Gastroesophageal sphincter (tissue), 4 donors: ENCODE results near the gene IP6K2. TPM values are rescaled to one million over a fixed set of nuclear protein-coding genes. Genes with fewer than 3 reads are reported as not detected.
"Not testable (repeated sequence)": the region's sequence is repeated elsewhere in the genome, so short reads cannot be mapped to it uniquely, and the experiment has no call there.

Source experiments
- ATAC-seq: fragments of 150-250 bp; one replicate; pipeline ENCODE4 v1.9.1; 2016; ENCODE audit warnings: mild to moderate bottlenecking, moderate library complexity
- H3K27ac ChIP-seq, 4 donors: fragments of 200-600 bp; sonication (generic) in 3 of 4; 1 replicate in 3 of 4; 2 replicates in 1 of 4; pipeline ENCODE4 v1.5.1; 2016 to 2019
- H3K27me3 ChIP-seq: fragments of 200-600 bp; sonication (generic); one replicate; pipeline ENCODE4 v1.5.1; 2019
- H3K36me3 ChIP-seq, 2 donors: fragments of 200-600 bp; sonication (generic); one replicate each; pipeline ENCODE4 v1.5.1; 2019; ENCODE audit warnings: control low read depth in 1 of 2
- H3K4me1 ChIP-seq, 3 donors: fragments of 200-600 bp; sonication (generic); 1 replicate in 2 of 3; 2 replicates in 1 of 3; pipeline ENCODE4 v1.5.1; 2016 to 2019; ENCODE audit warnings: control low read depth in 2 of 3
- H3K4me3 ChIP-seq, 2 donors: fragments of 200-600 bp; sonication (generic); one replicate each; pipeline ENCODE4 v1.5.1; 2019; ENCODE audit warnings: mild to moderate bottlenecking in 1 of 2, moderate library complexity in 1 of 2
- H3K9me3 ChIP-seq, 3 donors: fragments of 200-600 bp; sonication (generic); one replicate each; pipeline ENCODE4 v1.5.1; 2017 to 2019; ENCODE audit warnings: control low read depth in 2 of 3
- EP300 ChIP-seq: sonication (generic); formaldehyde crosslinking; IDR thresholded peaks from one replicate; pipeline ENCODE4 v1.6.1; 2017; ENCODE audit warnings: antibody characterized with exemption, mild to moderate bottlenecking
- POLR2A ChIP-seq, 2 donors: fragments of 450-650 bp; IDR thresholded peaks; one replicate each; pipeline ENCODE4 v1.6.1; 2017; ENCODE audit warnings: antibody characterized with exemption in 2 of 2, mild to moderate bottlenecking in 2 of 2, moderate library complexity in 1 of 2
- POLR2AphosphoS5 ChIP-seq: sonication (generic); formaldehyde crosslinking; IDR thresholded peaks from one replicate; pipeline ENCODE4 v1.6.1; 2017; ENCODE audit warnings: antibody characterized with exemption
- WGBS, 2 donors: methylation state at CpG; one replicate each; pipeline ENCODE4 v1.1.5; 2018; ENCODE audit warnings: low coverage in 1 of 2; 5-methylcytosine and 5-hydroxymethylcytosine counted together
- total RNA-seq, 4 donors: library from RNA; depleted of rRNA; stranded (reverse); fragments of >200 nt; gene quantifications; one replicate each; pipeline ENCODE4 v1.1.0, GENCODE V29; 2016
- TF ChIP-seq, protein P1 (sequence below), 4 experiments: fragments of 200-600 bp in 2 of 4; fragments of 450-650 bp in 2 of 4; sonication (generic) in 1 of 4; IDR thresholded peaks; one replicate each; pipeline ENCODE4 v1.5.1; 2017 to 2019; ENCODE audit warnings: antibody characterized with exemption in 4 of 4, mild to moderate bottlenecking in 2 of 4, moderate library complexity in 2 of 4

IP6K2 gene
- total RNA-seq, 4 donors from 2014 or later = 44.5 to 52.8 (median 48.1) TPM

DNA sequence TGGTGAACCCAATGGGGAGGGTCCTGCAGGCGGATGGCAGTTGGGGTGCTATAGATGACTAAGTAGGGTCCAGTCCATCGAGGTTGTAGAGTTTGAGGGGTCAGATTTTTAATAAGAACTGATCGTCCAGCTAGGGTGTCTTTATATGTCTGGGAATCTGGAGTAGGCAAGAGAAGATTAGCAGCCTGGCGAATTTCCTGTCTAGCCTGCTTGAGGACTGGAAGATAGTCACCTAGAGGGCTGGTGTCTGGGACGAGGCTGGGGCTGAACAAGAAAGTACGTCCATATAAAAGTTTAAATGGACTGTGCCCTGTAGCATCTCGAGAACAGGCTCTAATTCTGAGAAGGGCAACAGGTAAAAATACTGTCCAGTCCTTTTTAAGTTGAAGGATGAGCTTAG is 6.7 kb upstream of the IP6K2 start:
- 50 to 85% methylated on average over 1 to 7 of the region's 7 CpGs for WGBS, 2 donors
- TF ChIP-seq POLR2AphosphoS5 = no peak
- no peak for TF ChIP-seq POLR2A (IDR thresholded peaks at IDR 0.05)
- TF ChIP-seq, protein P1, sequence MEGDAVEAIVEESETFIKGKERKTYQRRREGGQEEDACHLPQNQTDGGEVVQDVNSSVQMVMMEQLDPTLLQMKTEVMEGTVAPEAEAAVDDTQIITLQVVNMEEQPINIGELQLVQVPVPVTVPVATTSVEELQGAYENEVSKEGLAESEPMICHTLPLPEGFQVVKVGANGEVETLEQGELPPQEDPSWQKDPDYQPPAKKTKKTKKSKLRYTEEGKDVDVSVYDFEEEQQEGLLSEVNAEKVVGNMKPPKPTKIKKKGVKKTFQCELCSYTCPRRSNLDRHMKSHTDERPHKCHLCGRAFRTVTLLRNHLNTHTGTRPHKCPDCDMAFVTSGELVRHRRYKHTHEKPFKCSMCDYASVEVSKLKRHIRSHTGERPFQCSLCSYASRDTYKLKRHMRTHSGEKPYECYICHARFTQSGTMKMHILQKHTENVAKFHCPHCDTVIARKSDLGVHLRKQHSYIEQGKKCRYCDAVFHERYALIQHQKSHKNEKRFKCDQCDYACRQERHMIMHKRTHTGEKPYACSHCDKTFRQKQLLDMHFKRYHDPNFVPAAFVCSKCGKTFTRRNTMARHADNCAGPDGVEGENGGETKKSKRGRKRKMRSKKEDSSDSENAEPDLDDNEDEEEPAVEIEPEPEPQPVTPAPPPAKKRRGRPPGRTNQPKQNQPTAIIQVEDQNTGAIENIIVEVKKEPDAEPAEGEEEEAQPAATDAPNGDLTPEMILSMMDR (IDR thresholded peaks at IDR 0.05) = no peak
- TF ChIP-seq EP300 = no peak
- no peak overlapping the region for H3K27ac ChIP-seq
- H3K4me3 ChIP-seq = no peak overlapping the region
- no peaks in the 10 kb centered on the region for H3K27me3 ChIP-seq
- ATAC-seq = no peak
- no peaks in the 10 kb centered on the region for H3K9me3 ChIP-seq
- H3K36me3 ChIP-seq = no peaks in the 10 kb centered on the region
- H3K4me1 ChIP-seq = no peaks in the 10 kb centered on the region

DNA sequence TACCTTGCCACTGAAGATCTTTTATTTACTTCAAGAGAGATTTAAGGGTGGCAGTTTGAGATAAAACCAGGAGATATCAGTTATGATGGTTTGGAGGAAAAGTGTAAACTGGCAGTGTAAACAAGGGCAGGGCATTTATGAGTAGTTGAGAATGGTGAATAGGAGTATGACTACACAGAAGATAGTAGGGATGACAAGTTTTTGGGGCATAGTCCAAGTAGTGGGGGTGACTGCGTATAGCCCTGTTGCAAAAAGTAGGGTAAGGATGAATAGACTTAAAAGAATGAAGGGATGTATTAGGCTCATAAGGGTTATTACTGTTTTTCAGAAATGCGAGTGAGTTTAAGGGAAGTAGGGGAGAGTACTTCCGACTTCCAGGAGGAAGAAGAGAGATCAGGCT is 6.3 kb upstream of the IP6K2 start:
- 76 to 81% methylated on average over 3 of the region's 3 CpGs for WGBS, 2 donors
- H3K4me1 ChIP-seq, H3K27ac ChIP-seq, H3K9me3 ChIP-seq, H3K4me3 ChIP-seq, H3K36me3 ChIP-seq, ATAC-seq, H3K27me3 ChIP-seq: not testable (repeated sequence)

DNA sequence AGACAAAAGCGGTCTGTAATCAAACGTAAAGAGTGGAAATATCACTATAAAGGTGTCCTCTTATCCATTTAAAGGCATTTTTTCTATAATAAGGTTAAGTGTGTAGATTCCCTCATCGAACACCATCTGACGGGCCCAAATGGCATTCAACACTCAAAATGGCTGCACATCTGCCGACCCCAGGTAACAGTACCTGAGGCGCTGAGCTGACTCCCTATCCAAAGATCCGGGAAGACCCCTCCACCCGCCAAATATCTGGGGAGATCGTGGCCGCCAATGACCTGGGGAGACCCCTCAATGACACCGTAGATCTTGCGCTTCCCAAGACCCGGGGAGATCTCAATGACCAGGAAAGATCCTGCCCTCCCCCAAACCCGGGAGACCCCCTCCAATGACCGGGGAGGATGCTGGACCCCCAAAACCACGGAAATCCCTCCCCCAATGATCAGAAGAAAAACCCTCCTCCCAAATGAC is 476 bp downstream of the IP6K2 start:
- H3K27me3 ChIP-seq = no peaks in the 10 kb centered on the region
- 1% methylated on average over 9 to 15 of the region's 16 CpGs for WGBS, 2 donors
- no peaks in the 10 kb centered on the region for H3K9me3 ChIP-seq
- ATAC-seq = no peak
- peak overlapping the region; percentile 68 to 86 (median 84) for H3K27ac ChIP-seq
- H3K4me1 ChIP-seq = peaks cover 4 to 55% (median 16%) of the 10 kb centered on the region in 3 donors
- H3K4me3 ChIP-seq = peak overlapping the region; percentile 90 to 99
- no peak for TF ChIP-seq POLR2AphosphoS5
- TF ChIP-seq, protein P1 (IDR thresholded peaks at IDR 0.05) = no peak
- no peak for TF ChIP-seq POLR2A (IDR thresholded peaks at IDR 0.05)
- no peak for TF ChIP-seq EP300
- peaks cover 0 to 36% of the 10 kb centered on the region in 2 donors for H3K36me3 ChIP-seq

DNA sequence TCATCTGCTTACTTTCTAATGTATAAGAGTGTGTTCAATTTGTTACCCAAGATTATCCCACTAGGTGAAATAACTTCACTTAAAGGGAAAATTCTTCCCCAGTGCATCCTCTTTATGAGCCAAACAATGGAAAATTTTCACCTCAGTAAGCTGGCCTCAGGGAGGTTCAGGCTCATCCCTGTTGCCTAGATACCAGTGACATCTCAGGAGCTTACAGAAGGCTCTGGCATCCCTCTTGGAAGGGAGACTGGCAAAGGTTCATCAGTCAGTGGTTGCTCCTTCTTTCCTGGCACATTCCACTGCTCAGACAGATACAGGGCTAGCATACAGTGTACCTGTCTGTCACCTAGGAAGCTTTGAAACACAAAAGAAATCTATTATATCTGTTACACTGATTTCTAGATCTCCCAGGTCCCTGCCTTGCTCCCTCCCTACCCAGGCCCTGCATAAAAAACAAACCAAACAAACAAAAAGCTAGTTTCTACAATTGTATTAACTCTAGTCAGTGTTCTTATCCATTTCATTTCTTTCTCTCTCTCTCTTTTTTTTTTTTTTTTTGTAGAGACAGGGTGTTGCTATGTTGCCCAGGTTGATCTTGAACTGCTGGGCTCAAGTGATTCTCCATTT is 1.7 kb downstream of the IP6K2 start:
- peaks cover 4 to 67% (median 16%) of the 10 kb centered on the region in 3 donors for H3K4me1 ChIP-seq
- no peak for ATAC-seq
- H3K9me3 ChIP-seq = no peaks in the 10 kb centered on the region
- TF ChIP-seq EP300 = no peak
- no peak for TF ChIP-seq POLR2AphosphoS5
- no peak for TF ChIP-seq POLR2A (IDR thresholded peaks at IDR 0.05)
- TF ChIP-seq, protein P1 (IDR thresholded peaks at IDR 0.05) = no peak
- H3K27me3 ChIP-seq = no peaks in the 10 kb centered on the region
- peaks cover 0 to 48% of the 10 kb centered on the region in 2 donors for H3K36me3 ChIP-seq
- H3K27ac ChIP-seq = peak overlapping the region in 3 of 4 donors; percentile 32 to 84 (median 34)
- H3K4me3 ChIP-seq = peak overlapping the region in 1 of 2 donors; percentile 90

DNA sequence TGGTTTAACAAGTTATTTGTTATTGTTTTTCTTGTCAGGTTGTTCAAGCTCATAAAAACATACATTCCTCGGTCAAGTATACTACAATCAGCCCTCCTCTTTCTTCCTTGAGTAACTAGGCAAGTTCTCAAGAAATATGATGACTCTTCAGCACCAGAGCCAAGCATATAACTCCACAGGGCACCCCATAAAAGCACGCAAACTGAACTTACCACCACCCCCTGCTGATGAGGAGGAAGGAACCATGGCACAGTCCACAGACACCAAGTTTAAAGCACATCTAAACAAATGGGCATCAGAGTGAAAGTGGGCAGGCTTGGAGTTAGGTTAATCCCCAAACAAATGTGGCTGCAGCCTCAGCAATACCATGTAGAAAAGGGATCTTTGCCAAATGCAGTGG is 5.3 kb downstream of the IP6K2 start:
- H3K9me3 ChIP-seq = no peaks in the 10 kb centered on the region
- no peak overlapping the region for H3K4me3 ChIP-seq
- no peak for ATAC-seq
- H3K4me1 ChIP-seq = peaks cover 4 to 95% (median 30%) of the 10 kb centered on the region in 3 donors
- no peaks in the 10 kb centered on the region for H3K27me3 ChIP-seq
- WGBS, 2 donors = 84 to 88% methylated on average over 1 to 2 of the region's 2 CpGs
- H3K27ac ChIP-seq = no peak overlapping the region
- peaks cover 0 to 69% of the 10 kb centered on the region in 2 donors for H3K36me3 ChIP-seq
- TF ChIP-seq POLR2AphosphoS5 = no peak

DNA sequence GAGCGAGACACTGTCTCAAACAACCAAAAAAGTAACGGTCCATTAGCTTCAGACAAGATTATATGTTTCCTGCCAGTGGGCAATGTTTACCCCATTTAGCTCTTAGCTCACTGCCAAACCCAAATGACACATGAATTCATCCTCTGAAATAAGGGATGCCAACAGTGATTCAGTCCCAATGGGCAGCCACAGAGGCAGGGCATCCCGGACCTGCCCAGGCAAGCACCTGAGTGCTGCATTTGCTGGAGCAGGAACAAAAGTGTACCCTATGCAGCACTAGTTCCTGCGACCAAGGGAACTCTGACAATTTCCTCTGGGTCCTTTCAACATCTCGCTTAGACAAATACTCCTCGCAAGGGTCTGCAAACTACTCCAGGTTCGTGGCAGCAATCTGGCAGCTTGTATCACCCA is 8.0 kb downstream of the IP6K2 start:
- TF ChIP-seq, protein P1 (IDR thresholded peaks at IDR 0.05) = no peak
- TF ChIP-seq POLR2A (IDR thresholded peaks at IDR 0.05) (no peak), EP300 (no peak), POLR2AphosphoS5 (no peak)
- Histone ChIP-seq H3K27ac (peak overlapping the region in 3 of 4 donors; percentile 10 to 45 (median 14)), H3K9me3 (no peaks in the 10 kb centered on the region), H3K4me3 (no peak overlapping the region), H3K4me1 (peaks cover 0 to 84% (median 15%) of the 10 kb centered on the region in 3 donors), H3K36me3 (peaks cover 0 to 64% of the 10 kb centered on the region in 2 donors), H3K27me3 (no peaks in the 10 kb centered on the region)
- WGBS, 2 donors = 69 to 75% methylated on average over 5 to 6 of the region's 7 CpGs
- ATAC-seq = no peak
